Measurements from ENCODE around the gene SMIM21. TPM values are rescaled to one million over a fixed set of nuclear protein-coding genes. Genes with fewer than 3 reads are reported as not detected.

Gene SMIM21
- total RNA-seq, 1 experiment from 2014 or later, result not detected

DNA sequence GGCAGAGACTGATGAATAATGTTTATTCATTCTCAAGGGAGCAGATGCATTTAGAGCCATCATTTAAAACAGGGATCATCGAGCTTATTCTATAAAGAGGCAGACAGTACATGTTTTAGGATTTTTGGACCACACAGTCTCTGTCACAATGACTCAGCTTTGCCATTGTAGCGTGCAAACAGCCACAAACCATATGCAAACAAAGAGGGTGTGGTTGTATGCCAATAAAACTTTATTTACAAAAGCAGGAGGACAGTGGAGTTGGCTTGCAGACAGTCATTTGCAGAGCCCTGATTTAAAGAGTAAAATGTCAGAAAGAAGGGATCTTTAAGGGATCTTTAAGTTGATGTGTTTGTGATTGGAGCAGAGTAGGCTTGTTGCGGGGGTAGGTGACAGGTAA is 51.5 kb downstream of the SMIM21 start:
- no peaks in the 10 kb centered on the region for H3K27me3 ChIP-seq (ENCODE audit: control insufficient read depth, insufficient read depth, low read length)
- H3K4me3 ChIP-seq (ENCODE audit: insufficient read depth, low read depth, low read length), result no peak overlapping the region
- no peaks in the 10 kb centered on the region for H3K36me3 ChIP-seq (replicated peaks; ENCODE audit: control insufficient read depth, insufficient read depth, low read length)
- DNase-seq, result no peak

- no peaks in the 10 kb centered on the region for H3K27me3 ChIP-seq (ENCODE audit: control insufficient read depth, insufficient read depth, low read length)
- no peak for DNase-seq
- no peak overlapping the region for H3K4me3 ChIP-seq (ENCODE audit: insufficient read depth, low read depth, low read length)
- H3K36me3 ChIP-seq (replicated peaks; ENCODE audit: control insufficient read depth, insufficient read depth, low read length), result no peaks in the 10 kb centered on the region
These were observed 52.2 kb downstream of the SMIM21 start for GRCh38 chr18:75375341-75375740.

DNA sequence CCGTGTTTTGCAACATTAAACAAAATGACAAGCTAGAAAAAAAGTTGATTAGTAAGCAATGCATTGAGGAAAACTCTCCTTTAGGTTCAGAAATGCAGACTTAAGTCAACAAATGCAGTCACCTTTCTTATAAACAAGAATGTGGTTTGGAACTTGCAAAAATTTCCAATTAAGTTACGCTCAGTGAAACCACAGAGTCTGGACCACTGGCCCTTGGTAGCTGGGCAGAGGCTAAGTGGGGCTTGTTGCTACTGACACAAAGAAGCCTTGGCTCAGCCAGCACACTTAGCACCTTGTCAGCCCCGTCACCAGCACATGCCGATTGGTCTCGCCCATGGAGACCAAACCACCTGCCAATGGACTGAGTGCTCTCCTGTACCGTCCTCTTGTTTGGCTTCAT is 53.0 kb downstream of the SMIM21 start:
- Histone ChIP-seq H3K36me3 (replicated peaks; ENCODE audit: control insufficient read depth, insufficient read depth, low read length) (no peaks in the 10 kb centered on the region), H3K27me3 (ENCODE audit: control insufficient read depth, insufficient read depth, low read length) (no peaks in the 10 kb centered on the region)

DNA sequence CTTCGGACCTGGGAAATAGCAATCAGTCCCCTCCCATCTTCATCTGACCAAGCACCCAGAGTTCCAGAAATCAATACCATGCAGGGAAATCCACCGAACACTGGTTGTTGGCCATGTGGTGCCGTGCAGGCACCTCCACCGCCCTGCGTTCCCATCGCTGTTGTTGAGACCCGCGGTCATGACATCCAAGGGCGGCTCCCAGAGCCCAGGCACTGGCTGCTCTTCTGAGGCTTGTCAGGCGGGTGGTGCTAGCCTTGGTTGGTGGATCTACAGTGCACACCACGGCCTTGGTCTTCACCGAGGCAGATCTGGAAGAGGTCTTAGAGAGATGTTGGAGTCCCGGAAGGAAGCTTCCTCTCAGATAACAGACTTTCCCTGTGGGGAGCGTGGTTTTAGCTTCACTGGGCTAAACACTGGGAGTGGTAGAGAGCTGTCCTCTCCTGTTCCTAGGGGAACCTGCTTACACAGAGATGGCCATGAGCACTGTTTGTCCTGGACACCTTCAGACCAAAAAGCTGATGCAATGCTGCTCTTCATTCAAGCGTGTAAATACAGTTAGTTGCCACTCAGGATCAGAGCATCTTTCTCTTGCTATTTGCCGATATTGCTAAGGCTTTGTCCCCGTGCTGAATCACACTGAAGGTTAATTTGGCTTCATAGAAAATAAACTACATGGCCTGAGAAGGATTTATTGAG is 58.3 kb downstream of the SMIM21 start:
- DNase-seq, result no peak
- H3K27me3 ChIP-seq (ENCODE audit: control insufficient read depth, insufficient read depth, low read length), result no peaks in the 10 kb centered on the region
- no peaks in the 10 kb centered on the region for H3K36me3 ChIP-seq (replicated peaks; ENCODE audit: control insufficient read depth, insufficient read depth, low read length)
- no peak overlapping the region for H3K4me3 ChIP-seq (ENCODE audit: insufficient read depth, low read depth, low read length)

More for the DNA sequence above, 53.0 kb downstream of the SMIM21 start:
- DNase-seq, result no peak
- H3K4me3 ChIP-seq (ENCODE audit: insufficient read depth, low read depth, low read length), result no peak overlapping the region

GRCh38 chr18:75365837-75366236 is 61.7 kb downstream of the SMIM21 start:
- H3K27me3 ChIP-seq (ENCODE audit: control insufficient read depth, insufficient read depth, low read length), result no peaks in the 10 kb centered on the region
- H3K36me3 ChIP-seq (replicated peaks; ENCODE audit: control insufficient read depth, insufficient read depth, low read length), result no peaks in the 10 kb centered on the region
- no peak overlapping the region for H3K4me3 ChIP-seq (ENCODE audit: insufficient read depth, low read depth, low read length)
- no peak for DNase-seq

GRCh38 chr18:75365254-75365629 is 62.3 kb downstream of the SMIM21 start:
- H3K36me3 ChIP-seq (replicated peaks; ENCODE audit: control insufficient read depth, insufficient read depth, low read length), result no peaks in the 10 kb centered on the region
- no peak overlapping the region for H3K4me3 ChIP-seq (ENCODE audit: insufficient read depth, low read depth, low read length)
- DNase-seq, result no peak
- H3K27me3 ChIP-seq (ENCODE audit: control insufficient read depth, insufficient read depth, low read length), result no peaks in the 10 kb centered on the region

- no peak overlapping the region for H3K4me3 ChIP-seq (ENCODE audit: insufficient read depth, low read depth, low read length)
- DNase-seq, result no peak
- H3K36me3 ChIP-seq (replicated peaks; ENCODE audit: control insufficient read depth, insufficient read depth, low read length), result no peaks in the 10 kb centered on the region
- H3K27me3 ChIP-seq (ENCODE audit: control insufficient read depth, insufficient read depth, low read length), result no peaks in the 10 kb centered on the region
These were observed 62.8 kb downstream of the SMIM21 start for GRCh38 chr18:75364512-75365253.

DNA sequence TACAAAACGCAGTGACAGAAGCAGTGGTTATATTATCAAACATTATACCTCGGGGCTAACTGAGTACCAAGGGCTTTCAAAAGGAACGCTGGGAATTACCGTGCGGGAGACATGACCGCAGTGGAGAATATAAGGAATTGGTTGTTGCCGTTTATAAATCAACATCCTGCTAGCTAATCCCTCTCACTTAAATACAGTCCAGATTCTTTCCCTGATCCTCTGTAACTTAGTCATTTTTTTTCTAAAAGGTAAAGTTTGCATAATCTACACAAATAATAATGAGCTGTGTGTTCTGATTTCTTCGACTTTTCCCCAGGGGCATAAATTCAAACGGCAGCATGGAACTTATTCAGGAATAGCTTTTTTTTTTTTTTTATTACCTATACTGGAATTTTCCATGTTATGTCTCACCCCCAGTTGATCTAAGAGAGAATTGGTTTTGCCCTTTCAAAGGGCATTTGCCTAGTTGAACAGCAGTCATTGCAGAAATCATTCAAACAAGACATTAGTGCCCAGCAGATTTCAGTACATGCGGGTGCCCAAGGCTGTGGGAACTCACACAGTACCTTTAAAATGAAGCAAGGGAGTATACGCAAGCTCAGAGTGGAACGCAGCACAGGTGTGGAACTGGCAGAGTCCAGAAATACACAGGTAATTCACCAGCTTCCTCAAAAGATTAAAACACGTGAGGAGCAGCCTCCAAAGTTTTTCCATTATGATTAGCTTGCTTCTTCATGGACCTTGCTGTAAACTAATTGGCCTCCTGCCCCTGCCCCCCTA is 63.9 kb downstream of the SMIM21 start:
- Histone ChIP-seq H3K4me3 (ENCODE audit: insufficient read depth, low read depth, low read length) (no peak overlapping the region), H3K36me3 (replicated peaks; ENCODE audit: control insufficient read depth, insufficient read depth, low read length) (no peaks in the 10 kb centered on the region), H3K27me3 (ENCODE audit: control insufficient read depth, insufficient read depth, low read length) (no peaks in the 10 kb centered on the region)
- no peak for DNase-seq

GRCh38 chr18:75362435-75362834 is 65.1 kb downstream of the SMIM21 start:
- no peaks in the 10 kb centered on the region for H3K36me3 ChIP-seq (replicated peaks; ENCODE audit: control insufficient read depth, insufficient read depth, low read length)
- H3K4me3 ChIP-seq (ENCODE audit: insufficient read depth, low read depth, low read length), result no peak overlapping the region
- H3K27me3 ChIP-seq (ENCODE audit: control insufficient read depth, insufficient read depth, low read length), result no peaks in the 10 kb centered on the region
- DNase-seq, result no peak

GRCh38 chr18:75360941-75361340 is 66.6 kb downstream of the SMIM21 start:
- no peak for DNase-seq

GRCh38 chr18:75360215-75360614 is 67.3 kb downstream of the SMIM21 start:
- H3K27me3 ChIP-seq (ENCODE audit: control insufficient read depth, insufficient read depth, low read length), result no peaks in the 10 kb centered on the region
- no peaks in the 10 kb centered on the region for H3K36me3 ChIP-seq (replicated peaks; ENCODE audit: control insufficient read depth, insufficient read depth, low read length)
- no peak for DNase-seq
- no peak overlapping the region for H3K4me3 ChIP-seq (ENCODE audit: insufficient read depth, low read depth, low read length)

More at GRCh38 chr18:75360941-75361340, 66.6 kb downstream of the SMIM21 start:
- no peaks in the 10 kb centered on the region for H3K36me3 ChIP-seq (replicated peaks; ENCODE audit: control insufficient read depth, insufficient read depth, low read length)
- no peaks in the 10 kb centered on the region for H3K27me3 ChIP-seq (ENCODE audit: control insufficient read depth, insufficient read depth, low read length)
- H3K4me3 ChIP-seq (ENCODE audit: insufficient read depth, low read depth, low read length), result no peak overlapping the region

Other genes starting within 250 kb of the SMIM21 start
- 16.1 and 18.1 TPM in 2 replicates for gene PTGR3, start 218.6 kb downstream of the SMIM21 start, total RNA-seq (2014; rRNA removed; shearing (Covaris generic))
- 4.6 and 8.2 TPM in 2 replicates for gene TSHZ1, start 216.9 kb downstream of the SMIM21 start, total RNA-seq (2014; rRNA removed; shearing (Covaris generic))

All from H7 (cell line).